ENCODE results near the gene HDGFL3. TPM values are rescaled to one million over a fixed set of nuclear protein-coding genes. Genes with fewer than 3 reads are reported as not detected.

HDGFL3 gene
- total and polyA plus RNA-seq, 4 donors: 28.0 to 68.4 (median 66.7) TPM

- Histone ChIP-seq H3K9me3 (ENCODE audit: control insufficient read depth, low read length) (no peaks in the 10 kb centered on the region), H3K27ac (ENCODE audit: low read depth in 1 of 2, low read length in 2 of 2) (no peak overlapping the region), H3K4me1 (ENCODE audit: control insufficient read depth in 1 of 2, insufficient read depth in 2 of 2, low read length in 2 of 2) (peaks cover 0 to 8% of the 10 kb centered on the region in 2 donors), H3K4me3 (ENCODE audit: low read length in 2 of 2) (no peak overlapping the region), H3K27me3 (ENCODE audit: control insufficient read depth in 1 of 2, insufficient read depth in 2 of 2, low read length in 1 of 2) (no peaks in the 10 kb centered on the region), H3K36me3 (ENCODE audit: control insufficient read depth in 1 of 2, insufficient read depth in 2 of 2, low read length in 1 of 2) (no peaks in the 10 kb centered on the region)
- no peak for ATAC-seq (ENCODE audit: low FRiP score)
- no peak for DNase-seq
- WGBS, 2 donors: 53 to 61% methylated on average over 3 of the region's 3 CpGs
- intact Hi-C loops (cut with DNase I): loop anchor here (5.0 to 10.0 kb wide), 5 partner anchors 137 to 662 kb away; partner anchors contain the start of genes BTBD1 (in 1 of the 2), C15orf40 (in 1 of the 2) and RPS17 (in 1 of the 2)
Observed at GRCh38 chr15:83204697-83205096, 2.9 kb downstream of the HDGFL3 start.

- H3K4me3 ChIP-seq (ENCODE audit: low read length in 2 of 2): no peak overlapping the region
- peaks cover 0 to 8% of the 10 kb centered on the region in 2 donors for H3K4me1 ChIP-seq (ENCODE audit: control insufficient read depth in 1 of 2, insufficient read depth in 2 of 2, low read length in 2 of 2)
- no peaks in the 10 kb centered on the region for H3K9me3 ChIP-seq (ENCODE audit: control insufficient read depth, low read length)
- DNase-seq (no peak), ATAC-seq (ENCODE audit: low FRiP score) (no peak)
- H3K27me3 ChIP-seq (ENCODE audit: control insufficient read depth in 1 of 2, insufficient read depth in 2 of 2, low read length in 1 of 2): no peaks in the 10 kb centered on the region
- WGBS, 2 donors: 80 to 86% methylated on average over 4 of the region's 4 CpGs
- no peak overlapping the region for H3K27ac ChIP-seq (ENCODE audit: low read depth in 1 of 2, low read length in 2 of 2)
- intact Hi-C loops (cut with DNase I): loop anchor here (5.0 to 10.0 kb wide), 4 partner anchors 149 to 661 kb away; partner anchors contain the start of genes C15orf40 (in 1 of the 2) and RPS17 (in 1 of the 2)
- H3K36me3 ChIP-seq (ENCODE audit: control insufficient read depth in 1 of 2, insufficient read depth in 2 of 2, low read length in 1 of 2): no peaks in the 10 kb centered on the region
Observed at GRCh38 chr15:83203543-83203942, 4.1 kb downstream of the HDGFL3 start.

GRCh38 chr15:83200589-83200988 is 7.0 kb downstream of the HDGFL3 start:
- no peak for DNase-seq
- no peak overlapping the region for H3K27ac ChIP-seq (ENCODE audit: low read depth in 1 of 2, low read length in 2 of 2)
- no peaks in the 10 kb centered on the region for H3K36me3 ChIP-seq (ENCODE audit: control insufficient read depth in 1 of 2, insufficient read depth in 2 of 2, low read length in 1 of 2)
- no peaks in the 10 kb centered on the region for H3K27me3 ChIP-seq (ENCODE audit: control insufficient read depth in 1 of 2, insufficient read depth in 2 of 2, low read length in 1 of 2)
- peaks cover 0 to 8% of the 10 kb centered on the region in 2 donors for H3K4me1 ChIP-seq (ENCODE audit: control insufficient read depth in 1 of 2, insufficient read depth in 2 of 2, low read length in 2 of 2)
- no peak for ATAC-seq (ENCODE audit: low FRiP score)
- no peaks in the 10 kb centered on the region for H3K9me3 ChIP-seq (ENCODE audit: control insufficient read depth, low read length)
- no peak overlapping the region for H3K4me3 ChIP-seq (ENCODE audit: low read length in 2 of 2)
- intact Hi-C loops (cut with DNase I): loop anchor here (5.0 to 10.0 kb wide), 4 partner anchors 146 to 658 kb away; partner anchors contain the start of genes C15orf40 (in 1 of the 2) and RPS17 (in 1 of the 2)

GRCh38 chr15:83200162-83200561 is 7.5 kb downstream of the HDGFL3 start:
- Histone ChIP-seq H3K27me3 (ENCODE audit: control insufficient read depth in 1 of 2, insufficient read depth in 2 of 2, low read length in 1 of 2) (no peaks in the 10 kb centered on the region), H3K27ac (ENCODE audit: low read depth in 1 of 2, low read length in 2 of 2) (no peak overlapping the region), H3K4me3 (ENCODE audit: low read length in 2 of 2) (no peak overlapping the region), H3K36me3 (ENCODE audit: control insufficient read depth in 1 of 2, insufficient read depth in 2 of 2, low read length in 1 of 2) (no peaks in the 10 kb centered on the region), H3K4me1 (ENCODE audit: control insufficient read depth in 1 of 2, insufficient read depth in 2 of 2, low read length in 2 of 2) (peaks cover 0 to 8% of the 10 kb centered on the region in 2 donors), H3K9me3 (ENCODE audit: control insufficient read depth, low read length) (no peaks in the 10 kb centered on the region)
- WGBS, 2 donors: 93 to 96% methylated on average over 7 of the region's 7 CpGs
- ATAC-seq (ENCODE audit: low FRiP score) (no peak), DNase-seq (no peak)
- intact Hi-C loops (cut with DNase I): loop anchor here (5.0 to 10.0 kb wide), 4 partner anchors 145 to 658 kb away; partner anchors contain the start of genes C15orf40 (in 1 of the 2) and RPS17 (in 1 of the 2)

GRCh38 chr15:83199288-83199687 is 8.3 kb downstream of the HDGFL3 start:
- H3K4me1 ChIP-seq (ENCODE audit: control insufficient read depth in 1 of 2, insufficient read depth in 2 of 2, low read length in 2 of 2): peaks cover 0 to 3% of the 10 kb centered on the region in 2 donors
- intact Hi-C loops (cut with DNase I): no loop called here
- H3K27ac ChIP-seq (ENCODE audit: low read depth in 1 of 2, low read length in 2 of 2): no peak overlapping the region
- ATAC-seq (ENCODE audit: low FRiP score) (no peak), DNase-seq (no peak)
- no peaks in the 10 kb centered on the region for H3K9me3 ChIP-seq (ENCODE audit: control insufficient read depth, low read length)
- H3K27me3 ChIP-seq (ENCODE audit: control insufficient read depth in 1 of 2, insufficient read depth in 2 of 2, low read length in 1 of 2): no peaks in the 10 kb centered on the region
- H3K4me3 ChIP-seq (ENCODE audit: low read length in 2 of 2): no peak overlapping the region
- no peaks in the 10 kb centered on the region for H3K36me3 ChIP-seq (ENCODE audit: control insufficient read depth in 1 of 2, insufficient read depth in 2 of 2, low read length in 1 of 2)
- WGBS, 2 donors: 86 to 92% methylated on average over 1 of the region's 1 CpG

GRCh38 chr15:83198476-83198875 is 9.1 kb downstream of the HDGFL3 start:
- Histone ChIP-seq H3K36me3 (ENCODE audit: control insufficient read depth in 1 of 2, insufficient read depth in 2 of 2, low read length in 1 of 2) (no peaks in the 10 kb centered on the region), H3K27ac (ENCODE audit: low read depth in 1 of 2, low read length in 2 of 2) (no peak overlapping the region), H3K27me3 (ENCODE audit: control insufficient read depth in 1 of 2, insufficient read depth in 2 of 2, low read length in 1 of 2) (no peaks in the 10 kb centered on the region), H3K4me3 (ENCODE audit: low read length in 2 of 2) (no peak overlapping the region), H3K9me3 (ENCODE audit: control insufficient read depth, low read length) (no peaks in the 10 kb centered on the region), H3K4me1 (ENCODE audit: control insufficient read depth in 1 of 2, insufficient read depth in 2 of 2, low read length in 2 of 2) (peaks cover 0 to 3% of the 10 kb centered on the region in 2 donors)
- intact Hi-C loops (cut with DNase I): no loop called here
- DNase-seq: no peak
- 77 to 79% methylated on average over 3 of the region's 3 CpGs for WGBS, 2 donors
- no peak for ATAC-seq (ENCODE audit: low FRiP score)

- intact Hi-C loops (cut with DNase I): no loop called here
- no peak for DNase-seq
- 73 to 81% methylated on average over 2 of the region's 2 CpGs for WGBS, 2 donors
- Histone ChIP-seq H3K27ac (ENCODE audit: low read depth in 1 of 2, low read length in 2 of 2) (no peak overlapping the region), H3K4me3 (ENCODE audit: low read length in 2 of 2) (no peak overlapping the region), H3K36me3 (ENCODE audit: control insufficient read depth in 1 of 2, insufficient read depth in 2 of 2, low read length in 1 of 2) (no peaks in the 10 kb centered on the region), H3K4me1 (ENCODE audit: control insufficient read depth in 1 of 2, insufficient read depth in 2 of 2, low read length in 2 of 2) (no peaks in the 10 kb centered on the region), H3K27me3 (ENCODE audit: control insufficient read depth in 1 of 2, insufficient read depth in 2 of 2, low read length in 1 of 2) (no peaks in the 10 kb centered on the region), H3K9me3 (ENCODE audit: control insufficient read depth, low read length) (no peaks in the 10 kb centered on the region)
- no peak for ATAC-seq (ENCODE audit: low FRiP score)
Observed at GRCh38 chr15:83194528-83194927, 13.1 kb downstream of the HDGFL3 start.

- H3K27me3 ChIP-seq (ENCODE audit: control insufficient read depth in 1 of 2, insufficient read depth in 2 of 2, low read length in 1 of 2): no peaks in the 10 kb centered on the region
- H3K36me3 ChIP-seq (ENCODE audit: control insufficient read depth in 1 of 2, insufficient read depth in 2 of 2, low read length in 1 of 2): no peaks in the 10 kb centered on the region
- 94 to 98% methylated on average over 2 of the region's 2 CpGs for WGBS, 2 donors
- no peak overlapping the region for H3K4me3 ChIP-seq (ENCODE audit: low read length in 2 of 2)
- H3K27ac ChIP-seq (ENCODE audit: low read depth in 1 of 2, low read length in 2 of 2): no peak overlapping the region
- no peak for DNase-seq
- no peaks in the 10 kb centered on the region for H3K9me3 ChIP-seq (ENCODE audit: control insufficient read depth, low read length)
- ATAC-seq (ENCODE audit: low FRiP score): no peak
- intact Hi-C loops (cut with DNase I): no loop called here
- no peaks in the 10 kb centered on the region for H3K4me1 ChIP-seq (ENCODE audit: control insufficient read depth in 1 of 2, insufficient read depth in 2 of 2, low read length in 2 of 2)
Observed at GRCh38 chr15:83193721-83194120, 13.9 kb downstream of the HDGFL3 start.

GRCh38 chr15:83192742-83193141 is 14.9 kb downstream of the HDGFL3 start:
- DNase-seq (no peak), ATAC-seq (ENCODE audit: low FRiP score) (no peak)
- H3K4me3 ChIP-seq (ENCODE audit: low read length in 2 of 2): no peak overlapping the region
- no peaks in the 10 kb centered on the region for H3K9me3 ChIP-seq (ENCODE audit: control insufficient read depth, low read length)
- H3K36me3 ChIP-seq (ENCODE audit: control insufficient read depth in 1 of 2, insufficient read depth in 2 of 2, low read length in 1 of 2): no peaks in the 10 kb centered on the region
- WGBS, 2 donors: 95 to 96% methylated on average over 2 of the region's 2 CpGs
- intact Hi-C loops (cut with DNase I): no loop called here
- H3K27me3 ChIP-seq (ENCODE audit: control insufficient read depth in 1 of 2, insufficient read depth in 2 of 2, low read length in 1 of 2): no peaks in the 10 kb centered on the region
- no peaks in the 10 kb centered on the region for H3K4me1 ChIP-seq (ENCODE audit: control insufficient read depth in 1 of 2, insufficient read depth in 2 of 2, low read length in 2 of 2)
- no peak overlapping the region for H3K27ac ChIP-seq (ENCODE audit: low read depth in 1 of 2, low read length in 2 of 2)
